ENCODE measurements around the gene MRPL11.
A peak's percentile ranks its signal among the peaks of the same experiment; 100 is the strongest.

The MRPL11 gene

GRCh38 chr11:66438504-66439466, at the start of gene MRPL11:
Gene MRPL11, minus strand, starts transcription at chr11:66438848. Its CDS starts 94 bp downstream, at chr11:66438754.
- Mint-ChIP-seq H3K27me3 (no peaks in the 10 kb centered on the region), H3K4me1 (peaks cover 32% of the 10 kb centered on the region), H3K27ac (peak within 1 kb of the TSS; percentile 99 to 100), H3K4me3 (peak within 1 kb of the TSS; percentile 92 to 94), H3K9me3 (peaks cover 11 to 12% of the 10 kb centered on the region in 2 donors)
- peak; percentile 86 to 90 for DNase-seq
- ATAC-seq, result peak; percentile 100

GRCh38 chr11:66484806-66485380, 46.2 kb upstream of the MRPL11 start:
- H3K27me3 Mint-ChIP-seq, result no peaks in the 10 kb centered on the region
- H3K27ac Mint-ChIP-seq, result peak overlapping the region in 1 of 2 donors; percentile 13
- peaks cover 24% of the 10 kb centered on the region for H3K4me1 Mint-ChIP-seq
- DNase-seq, result no peak
- no peak overlapping the region for H3K4me3 Mint-ChIP-seq
- no peak for ATAC-seq
- H3K9me3 Mint-ChIP-seq, result no peaks in the 10 kb centered on the region

- H3K4me3 Mint-ChIP-seq, result peak within 1 kb of the TSS; percentile 89 to 94
- H3K9me3 Mint-ChIP-seq, result no peaks in the 10 kb centered on the region
- no peaks in the 10 kb centered on the region for H3K27me3 Mint-ChIP-seq
- peak within 1 kb of the TSS; percentile 92 to 95 for H3K27ac Mint-ChIP-seq
- peak; percentile 96 to 98 for DNase-seq
- ATAC-seq, result peak; percentile 98
- peaks cover 49% of the 10 kb centered on the region for H3K4me1 Mint-ChIP-seq
Observed at GRCh38 chr11:66480117-66480938, 41.7 kb upstream of the MRPL11 start, which contains the start of gene DPP3. Gene DPP3, plus strand, starts transcription at chr11:66480434. Its CDS starts 1,767 bp downstream, at chr11:66482201.

DNA sequence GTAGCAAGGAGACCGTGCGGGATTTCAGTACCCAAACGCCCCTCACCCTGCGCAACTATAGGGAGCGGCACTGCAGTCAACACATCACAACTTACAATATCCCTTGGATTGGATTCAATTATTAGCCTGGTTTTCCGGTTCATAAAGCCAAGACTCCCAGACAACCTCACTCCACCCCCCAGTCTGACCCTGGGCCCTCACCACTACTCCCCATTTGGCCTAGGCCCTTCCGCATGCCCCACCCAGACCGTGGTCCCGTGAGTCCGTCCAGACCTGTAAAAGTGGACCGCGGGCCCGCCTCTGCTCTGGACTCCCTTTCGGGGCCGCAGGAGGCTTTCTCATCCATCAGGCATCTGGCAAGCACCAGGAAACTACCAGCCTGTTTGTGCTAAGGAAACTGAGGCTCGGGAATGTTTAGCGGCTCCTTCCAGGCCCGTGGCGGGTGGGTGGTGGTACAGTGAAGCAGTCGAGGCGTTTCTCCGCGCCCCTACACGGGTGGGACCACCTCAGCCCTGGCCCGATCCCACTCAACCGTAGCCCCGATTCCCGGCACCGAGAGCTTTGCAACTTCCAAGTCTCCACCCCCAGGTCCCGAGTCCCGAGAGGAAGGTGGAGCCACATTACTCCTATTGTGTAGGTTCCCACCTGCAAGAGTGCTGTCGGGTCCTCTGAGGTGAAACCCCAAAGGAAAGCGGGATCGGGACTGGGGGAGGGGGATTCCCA, 40.9 kb upstream of the MRPL11 start:
- H3K27ac Mint-ChIP-seq, result peak overlapping the region; percentile 89 to 95
- H3K4me1 Mint-ChIP-seq, result peaks cover 44% of the 10 kb centered on the region
- peak; percentile 1 for ATAC-seq
- H3K4me3 Mint-ChIP-seq, result peak overlapping the region; percentile 89 to 94
- no peaks in the 10 kb centered on the region for H3K27me3 Mint-ChIP-seq
- DNase-seq, result peak; percentile 12 to 24
- H3K9me3 Mint-ChIP-seq, result no peaks in the 10 kb centered on the region

DNA sequence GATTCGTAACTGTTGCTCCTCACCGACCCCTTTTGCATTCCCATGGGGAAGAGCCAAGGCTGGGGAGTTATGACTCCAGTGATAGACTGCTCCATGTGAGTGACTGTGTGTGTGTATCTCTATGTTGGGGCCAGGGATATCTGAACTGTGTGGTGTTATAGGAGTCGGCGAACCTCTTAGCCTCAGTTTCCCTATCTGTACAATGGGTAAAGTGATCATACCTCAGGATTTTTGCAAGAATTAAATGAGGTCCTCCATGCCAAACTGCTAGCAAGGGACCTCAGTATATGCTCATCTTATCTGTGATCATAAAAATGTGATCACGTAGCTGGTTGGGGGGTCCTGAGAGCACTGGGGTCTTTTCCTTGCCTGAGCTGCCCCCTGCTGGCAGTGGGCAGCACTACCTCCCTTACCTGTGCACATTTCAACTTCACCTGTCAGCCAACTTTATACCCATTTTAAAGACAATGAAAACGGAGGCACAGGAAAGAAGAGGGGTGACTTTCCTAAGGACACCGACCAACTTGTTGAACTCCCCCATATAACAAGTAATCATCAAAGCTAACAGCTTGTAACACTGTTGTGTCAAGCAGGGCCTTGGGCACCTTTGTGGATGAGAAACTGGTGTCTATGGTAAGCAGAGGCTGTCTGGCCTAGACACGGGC, 40.2 kb upstream of the MRPL11 start:
- Mint-ChIP-seq H3K27me3 (no peaks in the 10 kb centered on the region), H3K27ac (peak overlapping the region; percentile 89 to 95), H3K4me3 (peak overlapping the region; percentile 89 to 94), H3K9me3 (no peaks in the 10 kb centered on the region), H3K4me1 (peaks cover 41% of the 10 kb centered on the region)
- DNase-seq (peak; percentile 40 to 41), ATAC-seq (no peak)

- Mint-ChIP-seq H3K27me3 (no peaks in the 10 kb centered on the region), H3K4me3 (peak overlapping the region in 1 of 2 donors; percentile 0), H3K4me1 (peaks cover 41% of the 10 kb centered on the region), H3K9me3 (no peaks in the 10 kb centered on the region), H3K27ac (peak overlapping the region in 1 of 2 donors; percentile 80)
- DNase-seq, result no peak
- ATAC-seq, result no peak
Observed at GRCh38 chr11:66477263-66478201, 38.9 kb upstream of the MRPL11 start.

GRCh38 chr11:66476841-66477251, 38.2 kb upstream of the MRPL11 start:
- peak overlapping the region in 1 of 2 donors; percentile 28 for H3K27ac Mint-ChIP-seq
- peaks cover 35% of the 10 kb centered on the region for H3K4me1 Mint-ChIP-seq
- no peak for DNase-seq
- H3K4me3 Mint-ChIP-seq, result no peak overlapping the region
- no peaks in the 10 kb centered on the region for H3K27me3 Mint-ChIP-seq
- ATAC-seq, result no peak
- H3K9me3 Mint-ChIP-seq, result no peaks in the 10 kb centered on the region

DNA sequence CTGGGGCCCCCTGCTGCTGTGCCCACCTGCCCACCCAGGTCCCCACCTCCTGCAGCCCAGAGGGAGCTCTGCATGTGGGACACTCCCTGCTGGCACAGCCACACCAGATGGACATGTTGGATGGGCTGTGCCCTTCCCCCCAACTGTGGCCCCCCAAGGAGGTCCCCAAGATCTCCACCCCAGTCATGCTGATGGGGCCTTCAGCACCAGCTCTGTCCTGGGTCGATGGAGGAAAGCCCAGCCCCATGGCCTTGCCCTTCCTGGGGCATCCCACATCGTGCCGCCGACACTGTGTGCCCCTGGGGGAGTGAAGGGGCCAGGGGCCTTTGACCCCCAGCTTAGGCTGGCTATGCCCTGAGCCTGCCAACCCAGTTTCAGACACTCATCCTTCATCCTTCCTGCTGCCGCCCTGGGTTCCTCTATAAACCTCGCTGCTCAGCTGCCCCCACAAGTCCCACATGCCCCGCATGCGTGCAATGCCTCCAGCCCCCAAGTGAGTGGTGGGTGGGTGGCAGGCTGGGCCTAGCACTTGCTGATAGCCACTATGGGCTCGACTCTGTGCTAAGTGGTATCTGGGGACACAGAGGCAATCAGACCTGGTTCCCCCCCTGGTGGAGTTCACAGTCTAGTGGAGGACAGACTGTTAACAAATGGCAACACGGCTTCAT, 37.7 kb upstream of the MRPL11 start:
- H3K9me3 Mint-ChIP-seq, result no peaks in the 10 kb centered on the region
- ATAC-seq, result no peak
- H3K27me3 Mint-ChIP-seq, result no peaks in the 10 kb centered on the region
- no peak overlapping the region for H3K4me3 Mint-ChIP-seq
- H3K4me1 Mint-ChIP-seq, result peaks cover 34% of the 10 kb centered on the region
- no peak for DNase-seq
- H3K27ac Mint-ChIP-seq, result peak overlapping the region in 1 of 2 donors; percentile 28

DNA sequence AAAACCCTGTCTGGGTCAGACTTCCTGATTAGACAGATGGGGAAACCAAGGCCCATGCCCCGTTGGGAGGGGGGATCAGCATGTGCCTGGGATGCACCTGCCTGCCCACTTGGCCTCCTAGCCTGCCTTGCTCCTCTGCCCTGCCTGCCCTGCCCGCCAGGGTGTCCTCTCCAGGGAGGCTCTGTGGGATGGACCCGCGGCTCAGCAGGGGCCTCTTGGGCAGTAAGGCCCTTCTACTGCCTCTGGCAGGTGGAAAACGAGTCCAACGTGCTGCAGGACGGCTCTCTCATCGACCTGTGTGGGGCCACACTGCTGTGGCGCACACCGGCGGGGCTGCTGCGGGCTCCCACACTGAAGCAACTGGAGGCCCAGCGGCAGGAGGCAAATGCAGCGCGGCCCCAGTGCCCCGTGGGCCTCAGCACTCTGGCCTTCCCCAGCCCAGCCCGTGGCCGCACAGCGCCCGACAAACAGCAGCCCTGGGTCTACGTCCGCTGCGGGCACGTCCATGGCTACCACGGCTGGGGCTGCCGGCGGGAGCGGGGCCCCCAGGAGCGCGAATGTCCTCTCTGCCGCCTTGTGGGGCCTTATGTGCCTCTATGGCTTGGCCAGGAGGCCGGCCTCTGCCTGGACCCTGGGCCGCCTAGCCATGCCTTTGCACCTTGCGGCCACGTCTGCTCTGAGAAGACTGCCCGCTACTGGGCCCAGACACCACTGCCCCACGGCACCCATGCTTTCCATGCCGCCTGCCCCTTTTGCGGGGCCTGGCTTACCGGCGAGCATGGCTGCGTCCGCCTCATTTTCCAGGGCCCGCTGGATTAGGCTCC, 36.9 kb upstream of the MRPL11 start:
- no peak overlapping the region for H3K27ac Mint-ChIP-seq
- ATAC-seq (no peak), DNase-seq (no peak)
- no peaks in the 10 kb centered on the region for H3K9me3 Mint-ChIP-seq
- peaks cover 31% of the 10 kb centered on the region for H3K4me1 Mint-ChIP-seq
- H3K27me3 Mint-ChIP-seq, result no peaks in the 10 kb centered on the region
- H3K4me3 Mint-ChIP-seq, result no peak overlapping the region

GRCh38 chr11:66473608-66474515, 35.2 kb upstream of the MRPL11 start:
- Mint-ChIP-seq H3K27me3 (no peaks in the 10 kb centered on the region), H3K4me1 (peaks cover 28% of the 10 kb centered on the region), H3K4me3 (no peak overlapping the region), H3K27ac (peak overlapping the region in 1 of 2 donors; percentile 48), H3K9me3 (no peaks in the 10 kb centered on the region)
- ATAC-seq, result no peak
- no peak for DNase-seq

DNA sequence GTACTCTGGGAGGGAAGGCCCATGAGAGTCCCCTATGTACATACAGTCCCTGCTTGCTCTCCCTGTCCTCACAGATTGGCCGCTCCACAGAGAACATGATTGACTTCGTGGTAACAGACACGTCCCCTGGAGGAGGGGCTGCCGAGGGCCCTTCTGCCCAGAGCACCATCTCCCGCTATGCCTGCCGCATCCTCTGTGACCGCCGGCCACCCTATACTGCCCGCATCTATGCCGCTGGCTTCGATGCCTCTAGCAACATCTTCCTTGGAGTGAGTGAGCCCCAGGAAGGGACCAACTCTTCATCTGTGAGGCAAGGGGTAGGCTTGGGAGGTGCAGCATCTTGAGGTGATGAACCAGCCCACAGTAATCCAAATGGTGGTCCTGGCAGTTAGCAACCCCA, 34.5 kb upstream of the MRPL11 start:
- DNase-seq (no peak), ATAC-seq (no peak)
- H3K4me1 Mint-ChIP-seq, result peaks cover 28% of the 10 kb centered on the region
- H3K27me3 Mint-ChIP-seq, result no peaks in the 10 kb centered on the region
- peak overlapping the region in 1 of 2 donors; percentile 48 for H3K27ac Mint-ChIP-seq
- no peaks in the 10 kb centered on the region for H3K9me3 Mint-ChIP-seq
- no peak overlapping the region for H3K4me3 Mint-ChIP-seq

DNA sequence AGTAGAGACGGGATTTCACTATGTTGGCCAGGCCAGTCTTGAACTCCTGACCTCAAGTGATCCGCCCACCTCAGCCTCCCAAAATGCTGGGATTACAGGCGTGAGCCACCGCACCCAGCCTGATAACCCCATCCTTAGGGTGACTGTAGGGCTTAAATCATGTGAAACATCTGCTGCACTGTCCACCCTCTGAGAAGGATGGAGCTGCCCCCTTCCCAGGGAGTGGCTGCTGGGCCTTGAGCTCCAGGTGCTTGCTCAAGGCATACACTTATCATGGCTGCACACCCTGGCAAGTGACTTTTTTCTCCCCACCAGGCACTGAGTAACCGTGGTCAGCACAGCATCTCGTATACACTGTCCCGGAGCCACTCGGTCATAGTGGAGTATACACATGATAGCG, 33.4 kb upstream of the MRPL11 start:
- Mint-ChIP-seq H3K4me3 (no peak overlapping the region), H3K27ac (no peak overlapping the region), H3K9me3 (no peaks in the 10 kb centered on the region), H3K4me1 (peaks cover 31% of the 10 kb centered on the region), H3K27me3 (no peaks in the 10 kb centered on the region)
- ATAC-seq (no peak), DNase-seq (no peak)

Measured in stimulated activated naive CD8-positive, alpha-beta T cell treated with anti-CD3 and anti-CD28 coated beads, Interleukin-15, amount 100 ng/mL, for 72 hours (primary cell).